CD4-positive, alpha-beta T cell treated with Interleukin-17A for 4 hours (primary cell): Measurements from ENCODE around the gene OPRL1.
A peak's percentile ranks its signal among the peaks of the same experiment; 100 is the strongest.

Source experiments
- DNase-seq: peaks from one replicate; pipeline ENCODE4 v3.0.0-alpha.2; 2020; ENCODE audit warnings: mixed read lengths

OPRL1 gene

GRCh38 chr20:64056889-64057627 lies 22.8 kb upstream of the OPRL1 start:
- DNase-seq: peak; percentile 25

- DNase-seq: peak; percentile 90
These were observed 22.0 kb upstream of the OPRL1 start for GRCh38 chr20:64057628-64058498.

DNA sequence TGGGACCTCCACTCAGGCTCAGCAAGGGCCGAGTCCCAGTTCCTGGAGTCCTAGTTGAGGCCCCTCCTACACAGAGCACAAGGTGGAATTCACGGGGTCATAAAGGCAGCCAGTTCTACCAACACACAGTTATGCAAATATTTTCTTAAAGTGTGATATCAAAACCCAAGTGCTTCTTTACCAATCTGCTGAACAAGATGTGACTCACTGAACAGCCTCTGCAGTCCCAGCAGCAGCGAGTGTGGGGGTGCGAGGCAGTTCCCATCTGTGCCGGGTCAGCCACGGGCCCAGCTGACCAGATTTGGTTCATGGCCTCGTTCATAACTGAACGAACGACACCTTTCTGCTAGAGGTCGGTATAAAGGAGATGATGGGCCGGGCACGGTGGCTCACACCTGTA lies 21.3 kb upstream of the OPRL1 start:
- no peak for DNase-seq

GRCh38 chr20:64062276-64062595 lies 17.6 kb upstream of the OPRL1 start:
- no peak for DNase-seq

DNA sequence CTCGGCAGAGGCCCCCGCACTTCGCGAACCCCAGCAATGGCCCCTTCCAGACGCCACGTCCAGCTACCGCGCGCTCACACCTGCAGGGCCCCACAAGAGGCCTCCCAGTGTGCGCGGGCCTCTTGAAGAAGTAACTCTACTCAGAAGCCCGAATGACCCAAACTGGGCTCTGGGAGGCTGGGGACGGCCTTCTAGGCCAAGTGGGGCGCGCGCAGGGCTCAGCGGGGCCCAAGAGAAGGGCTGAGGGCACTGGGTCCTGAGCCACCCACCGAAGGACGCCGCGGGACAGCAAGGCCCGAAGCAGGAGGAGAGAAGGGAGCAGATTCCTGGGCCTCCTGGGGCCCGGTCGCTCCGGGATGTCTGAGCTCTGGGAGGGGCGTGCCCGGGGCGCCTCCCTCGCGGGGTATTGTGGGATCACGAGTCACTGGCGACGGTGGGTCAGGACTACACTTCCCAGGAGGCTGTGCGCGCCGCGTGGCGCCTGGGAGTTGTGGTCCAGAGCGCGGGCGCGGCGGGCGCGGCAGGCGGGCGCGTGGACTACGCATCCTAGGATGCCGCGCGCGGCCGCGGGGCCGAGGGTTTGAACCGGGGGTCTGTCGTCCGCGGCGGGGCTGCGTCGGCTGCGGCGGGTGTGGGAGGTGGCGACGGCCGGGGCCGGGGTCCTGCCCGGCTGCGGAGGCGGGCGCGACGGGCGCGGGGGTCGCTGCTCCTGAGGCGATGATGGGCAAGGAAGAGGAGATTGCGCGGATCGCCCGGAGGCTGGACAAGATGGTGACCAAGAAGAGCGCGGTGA lies 17.1 kb upstream of the OPRL1 start, which contains the start of gene TCEA2:
Gene TCEA2 (plus strand): TSS at position 603 of the 793 bp plus-strand sequence. CDS start 115 bp downstream, at position 718.
- peak; percentile 97 for DNase-seq

GRCh38 chr20:64063389-64064144 lies 16.3 kb upstream of the OPRL1 start:
- peak; percentile 35 for DNase-seq

DNA sequence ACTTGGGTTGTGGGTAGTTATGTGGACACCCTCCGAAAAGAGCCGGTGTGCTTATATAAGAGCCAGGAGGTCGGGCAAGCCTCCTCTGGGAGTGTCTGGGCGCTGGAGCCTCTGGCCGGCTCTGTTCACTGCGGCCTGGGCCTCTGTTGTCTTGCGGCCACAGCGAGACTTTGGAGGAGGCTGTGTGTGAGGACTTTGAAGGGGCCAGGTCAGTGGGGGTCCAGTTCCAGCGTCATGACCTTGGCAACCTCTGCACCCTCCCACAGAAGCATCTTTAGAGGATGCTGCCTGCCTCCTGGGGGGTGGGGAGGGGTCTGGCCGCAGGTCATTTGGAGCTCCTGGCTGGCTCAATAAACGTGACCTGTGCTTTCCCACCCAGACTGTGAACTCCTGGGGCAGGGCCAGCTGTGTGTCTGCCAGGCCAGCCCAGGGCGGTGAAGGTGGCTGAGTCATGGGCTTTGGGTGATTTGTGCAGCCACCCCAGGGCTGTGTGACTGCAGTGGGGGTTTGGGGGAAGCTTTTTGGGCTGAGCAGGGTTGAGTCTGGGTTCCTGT lies 15.7 kb upstream of the OPRL1 start:
- DNase-seq: no peak

- DNase-seq: peak; percentile 37
These were observed 14.6 kb upstream of the OPRL1 start for GRCh38 chr20:64065062-64065973.

- peak; percentile 59 for DNase-seq
These were observed 13.9 kb upstream of the OPRL1 start for GRCh38 chr20:64065974-64066343.

DNA sequence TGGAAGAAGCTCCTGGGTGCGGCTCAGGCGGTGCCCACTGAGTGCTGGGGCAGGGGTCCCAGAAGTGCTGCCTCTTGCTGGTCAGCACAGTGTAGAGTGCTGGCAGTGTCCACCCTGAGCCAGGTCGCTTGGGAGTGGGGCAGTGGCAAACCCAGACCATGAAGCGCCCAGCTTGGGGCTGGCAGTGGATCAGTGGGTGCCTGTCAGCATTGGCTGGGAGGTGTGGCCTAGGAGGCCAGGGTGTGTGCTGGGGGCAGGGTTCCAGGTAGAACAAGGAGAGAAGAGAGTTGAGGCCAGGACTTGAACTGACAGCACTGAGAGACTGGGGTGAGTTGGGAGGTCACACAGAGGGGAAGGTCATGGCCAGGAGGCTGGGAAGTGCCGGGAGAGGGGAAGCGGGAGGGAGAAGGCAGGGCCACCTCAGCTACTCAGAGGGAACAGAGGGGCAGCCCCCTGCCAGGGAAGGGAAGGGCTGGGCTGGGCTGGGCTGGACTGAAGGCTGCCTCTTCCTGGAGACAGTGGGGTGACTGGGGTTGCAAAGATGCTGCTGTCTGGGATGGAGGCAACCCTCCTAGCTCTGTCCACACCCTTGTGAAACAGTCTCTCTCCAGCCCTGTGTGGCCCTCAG lies 12.8 kb upstream of the OPRL1 start:
- no peak for DNase-seq

DNA sequence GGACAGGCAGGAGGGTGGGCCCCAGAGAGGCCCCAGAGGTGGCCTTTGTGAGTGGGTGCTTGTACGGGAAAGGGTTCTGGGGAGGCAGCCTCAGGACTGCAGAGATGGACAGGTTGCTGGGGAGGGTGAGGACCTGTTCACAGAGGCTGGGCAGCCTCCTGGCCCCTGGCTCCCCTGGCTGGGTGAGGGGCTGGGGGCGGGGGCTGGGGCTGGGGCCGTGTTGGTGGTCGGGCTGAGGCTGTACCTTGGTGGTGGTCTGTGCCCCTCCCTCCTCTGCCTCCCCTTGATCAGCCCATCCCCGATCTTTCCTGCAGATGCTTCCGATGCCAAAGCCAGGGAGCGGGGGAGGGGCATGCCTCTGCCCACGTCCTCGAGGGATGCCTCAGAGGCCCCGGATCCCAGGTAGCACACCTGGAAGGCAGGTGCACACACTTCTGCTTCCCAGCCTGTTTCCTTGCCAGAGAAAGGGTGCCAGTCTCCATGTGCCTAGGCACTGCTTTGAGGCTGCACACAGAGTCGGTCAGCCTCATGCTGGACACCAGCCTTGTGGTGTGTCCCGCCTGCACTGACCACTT lies 12.1 kb upstream of the OPRL1 start:
- DNase-seq: no peak

DNA sequence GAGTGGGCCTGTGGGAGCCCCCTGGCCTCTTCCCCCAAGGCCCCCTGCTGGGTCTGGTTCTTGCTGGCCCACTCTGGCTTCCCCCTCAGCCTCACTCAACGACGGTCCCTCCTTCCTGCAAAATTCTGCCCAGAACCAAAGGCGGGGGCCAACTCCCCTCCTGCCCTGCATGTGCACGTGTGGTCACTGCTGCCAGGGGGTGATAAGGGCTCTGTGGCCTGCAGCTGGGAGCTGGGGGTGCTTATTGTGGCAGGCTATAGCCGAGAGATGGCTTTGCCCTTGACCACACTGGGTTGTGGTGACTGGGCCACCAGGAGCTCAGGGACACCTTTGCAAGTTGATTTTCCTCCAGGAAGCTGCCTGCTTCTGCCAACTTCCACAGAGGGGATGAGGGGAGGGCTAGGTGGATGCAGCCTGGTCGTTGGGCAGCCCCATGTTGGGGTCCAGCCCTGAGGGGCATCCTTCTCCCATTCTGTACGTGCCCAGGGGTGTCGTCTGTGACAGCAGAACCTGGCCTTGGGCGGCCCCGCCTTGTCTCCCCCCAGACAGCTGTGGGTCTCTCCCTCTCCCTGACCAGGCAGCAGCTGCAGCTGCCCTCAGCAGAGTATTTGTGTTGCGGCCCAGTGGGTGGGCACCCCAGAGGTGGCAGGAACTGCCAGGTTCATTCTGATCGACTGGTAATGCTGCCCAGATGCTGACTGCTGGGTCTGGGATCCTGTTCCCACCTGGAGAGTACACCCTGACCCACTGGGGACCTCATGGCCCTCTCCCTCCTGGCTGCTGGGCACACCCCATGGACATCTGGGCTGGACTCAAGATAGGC lies 11.3 kb upstream of the OPRL1 start:
- DNase-seq: no peak

GRCh38 chr20:64069209-64069613 lies 10.7 kb upstream of the OPRL1 start:
- no peak for DNase-seq

GRCh38 chr20:64069614-64070243 lies 10.2 kb upstream of the OPRL1 start:
- peak; percentile 42 for DNase-seq

GRCh38 chr20:64070244-64070993 lies 9.5 kb upstream of the OPRL1 start:
- DNase-seq: no peak

DNA sequence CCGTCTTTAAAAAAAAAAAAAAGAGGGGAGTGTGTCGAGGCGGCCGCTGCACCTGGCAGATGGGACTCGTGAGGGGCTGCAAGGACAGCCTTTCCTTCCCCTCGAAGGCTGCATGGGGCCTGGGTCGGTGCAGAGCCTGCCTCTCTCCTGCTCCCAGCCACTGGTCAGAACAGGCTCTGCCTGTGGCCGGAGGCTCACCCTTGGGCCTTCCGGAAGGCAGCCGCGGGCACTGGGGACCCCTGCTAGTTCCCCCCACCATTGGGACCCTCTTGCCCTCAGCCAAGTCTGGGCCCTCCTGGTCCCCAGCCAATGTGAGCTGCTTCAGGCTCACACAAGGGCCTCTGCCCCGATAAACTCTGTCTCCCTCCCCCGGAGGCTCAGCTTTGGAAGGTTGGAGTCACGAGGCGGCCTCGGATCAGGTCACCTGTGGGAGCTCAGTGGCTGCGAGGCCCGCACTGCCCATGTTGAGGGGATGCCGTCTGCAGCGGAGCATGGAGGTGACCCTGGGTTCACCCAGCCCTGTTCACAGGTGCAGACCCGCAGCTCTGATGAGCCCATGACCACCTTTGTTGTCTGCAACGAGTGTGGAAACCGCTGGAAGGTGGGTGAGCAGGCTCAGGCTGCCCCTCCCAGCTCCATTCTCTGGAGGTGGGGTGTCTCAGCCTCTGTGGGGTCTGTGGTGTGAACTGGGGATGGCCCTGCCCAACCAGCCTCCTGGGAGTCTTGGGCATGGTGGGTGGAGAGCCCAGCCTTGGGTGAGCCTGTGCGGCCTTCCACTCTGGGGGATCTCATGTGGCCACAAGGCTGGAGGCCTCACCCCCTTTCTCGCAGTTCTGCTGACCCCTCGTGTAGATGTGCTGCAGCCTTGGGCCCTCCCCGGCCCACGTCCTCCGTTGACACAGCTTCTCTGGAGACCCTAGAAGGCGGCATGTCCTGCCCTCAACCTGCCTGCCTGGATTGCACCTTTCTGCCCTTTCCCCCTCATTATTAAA lies 8.2 kb upstream of the OPRL1 start:
- no peak for DNase-seq
